Measurements from ENCODE around the gene QARS1. TPM values are rescaled to one million over a fixed set of nuclear protein-coding genes. Genes with fewer than 3 reads are reported as not detected.

QARS1 gene
- total RNA-seq, 2 donors from 2014 or later, result 214 to 269 TPM

- Mint-ChIP-seq H3K27ac (no peak overlapping the region), H3K27me3 (no peaks in the 10 kb centered on the region), H3K4me1 (peaks cover 3% of the 10 kb centered on the region), H3K36me3 (ENCODE audit: low read depth) (no peaks in the 10 kb centered on the region), H3K4me3 (no peak overlapping the region)
- no peak for DNase-seq
- ATAC-seq, result no peak
- H3K9me3 ChIP-seq (ENCODE audit: control insufficient read depth, low read length, poor library complexity, severe bottlenecking), result no peaks in the 10 kb centered on the region
These were observed 46.5 kb downstream of the QARS1 start for GRCh38 chr3:49058011-49058410.

GRCh38 chr3:49057268-49057667 is 47.3 kb downstream of the QARS1 start:
- ATAC-seq (no peak), DNase-seq (no peak)
- H3K36me3 Mint-ChIP-seq (ENCODE audit: low read depth), result peaks cover under 1% of the 10 kb centered on the region
- H3K27me3 Mint-ChIP-seq, result no peaks in the 10 kb centered on the region
- no peak overlapping the region for H3K4me3 Mint-ChIP-seq
- no peaks in the 10 kb centered on the region for H3K9me3 ChIP-seq (ENCODE audit: control insufficient read depth, low read length, poor library complexity, severe bottlenecking)
- H3K4me1 Mint-ChIP-seq, result peaks cover 6% of the 10 kb centered on the region
- H3K27ac Mint-ChIP-seq, result no peak overlapping the region

GRCh38 chr3:49054344-49054862 is 50.2 kb downstream of the QARS1 start:
- DNase-seq (no peak), ATAC-seq (no peak)
- Mint-ChIP-seq H3K27ac (no peak overlapping the region), H3K4me1 (peaks cover 18% of the 10 kb centered on the region), H3K4me3 (no peak overlapping the region), H3K36me3 (ENCODE audit: low read depth) (peaks cover 4% of the 10 kb centered on the region), H3K27me3 (no peaks in the 10 kb centered on the region)
- no peaks in the 10 kb centered on the region for H3K9me3 ChIP-seq (ENCODE audit: control insufficient read depth, low read length, poor library complexity, severe bottlenecking)

GRCh38 chr3:49053543-49053942 is 51.0 kb downstream of the QARS1 start:
- H3K27ac Mint-ChIP-seq, result no peak overlapping the region
- no peak for DNase-seq
- no peaks in the 10 kb centered on the region for H3K9me3 ChIP-seq (ENCODE audit: control insufficient read depth, low read length, poor library complexity, severe bottlenecking)
- no peaks in the 10 kb centered on the region for H3K27me3 Mint-ChIP-seq
- ATAC-seq, result no peak
- H3K4me1 Mint-ChIP-seq, result peaks cover 18% of the 10 kb centered on the region
- peaks cover 4% of the 10 kb centered on the region for H3K36me3 Mint-ChIP-seq (ENCODE audit: low read depth)
- H3K4me3 Mint-ChIP-seq, result no peak overlapping the region

Other genes with a start within 250 kb of the QARS1 start
- gene SLC25A20, start 205.9 kb downstream of the QARS1 start, total RNA-seq, result 10 to 100 TPM in 1 of 2 donors, 1 to 10 TPM in 1; 6.9 to 14.5 TPM
- 100 to 1,000 TPM; 166 to 201 TPM for gene ARIH2, start 185.9 kb downstream of the QARS1 start, total RNA-seq
- gene P4HTM, start 114.5 kb downstream of the QARS1 start, total RNA-seq, result 10 to 100 TPM; 37.8 to 43.2 TPM
- gene WDR6, start 97.4 kb downstream of the QARS1 start, total RNA-seq, result 100 to 1,000 TPM; 181 to 202 TPM
- 10 to 100 TPM; 21.2 to 27.4 TPM for gene DALRD3, start 86.2 kb downstream of the QARS1 start, total RNA-seq
- gene NDUFAF3, start 82.6 kb downstream of the QARS1 start, total RNA-seq, result 10 to 100 TPM; 61.3 to 62.9 TPM
- 100 to 1,000 TPM in 1 of 2 donors, 10 to 100 TPM in 1; 96.8 to 108 TPM for gene IMPDH2, start 75.4 kb downstream of the QARS1 start, total RNA-seq
- 100 to 1,000 TPM; 196 to 206 TPM for gene QRICH1, start 10.7 kb downstream of the QARS1 start, total RNA-seq
- 10 to 100 TPM; 51.4 to 56.6 TPM for gene USP19, start 16.1 kb upstream of the QARS1 start, total RNA-seq
- 1 to 10 TPM in 1 of 2 donors, under 1 TPM in 1; 0.65 to 3.3 TPM for gene LAMB2, start 28.3 kb upstream of the QARS1 start, total RNA-seq
- 10 to 100 TPM; 13.7 to 13.9 TPM for gene CCDC71, start 61.6 kb upstream of the QARS1 start, total RNA-seq
- gene KLHDC8B, start 66.8 kb upstream of the QARS1 start, total RNA-seq, result 1 to 10 TPM; 1.7 to 8.7 TPM
- gene C3orf62, start 172.5 kb upstream of the QARS1 start, total RNA-seq, result 10 to 100 TPM in 1 of 2 donors, 1 to 10 TPM in 1; 7.3 to 11.1 TPM
- 100 to 1,000 TPM; 101 to 110 TPM for gene USP4, start 235.3 kb upstream of the QARS1 start, total RNA-seq